ENCODE data around the gene CACNA1F. TPM values are rescaled to one million over a fixed set of nuclear protein-coding genes. Genes with fewer than 3 reads are reported as not detected.

CACNA1F gene
- total and polyA plus RNA-seq, 9 of the 15 experiments (the other 6 are each of a cell fraction or from before 2014, with no cell fraction given), result under 0.01 to 0.41 (median 0.03) TPM; not detected in 3

DNA sequence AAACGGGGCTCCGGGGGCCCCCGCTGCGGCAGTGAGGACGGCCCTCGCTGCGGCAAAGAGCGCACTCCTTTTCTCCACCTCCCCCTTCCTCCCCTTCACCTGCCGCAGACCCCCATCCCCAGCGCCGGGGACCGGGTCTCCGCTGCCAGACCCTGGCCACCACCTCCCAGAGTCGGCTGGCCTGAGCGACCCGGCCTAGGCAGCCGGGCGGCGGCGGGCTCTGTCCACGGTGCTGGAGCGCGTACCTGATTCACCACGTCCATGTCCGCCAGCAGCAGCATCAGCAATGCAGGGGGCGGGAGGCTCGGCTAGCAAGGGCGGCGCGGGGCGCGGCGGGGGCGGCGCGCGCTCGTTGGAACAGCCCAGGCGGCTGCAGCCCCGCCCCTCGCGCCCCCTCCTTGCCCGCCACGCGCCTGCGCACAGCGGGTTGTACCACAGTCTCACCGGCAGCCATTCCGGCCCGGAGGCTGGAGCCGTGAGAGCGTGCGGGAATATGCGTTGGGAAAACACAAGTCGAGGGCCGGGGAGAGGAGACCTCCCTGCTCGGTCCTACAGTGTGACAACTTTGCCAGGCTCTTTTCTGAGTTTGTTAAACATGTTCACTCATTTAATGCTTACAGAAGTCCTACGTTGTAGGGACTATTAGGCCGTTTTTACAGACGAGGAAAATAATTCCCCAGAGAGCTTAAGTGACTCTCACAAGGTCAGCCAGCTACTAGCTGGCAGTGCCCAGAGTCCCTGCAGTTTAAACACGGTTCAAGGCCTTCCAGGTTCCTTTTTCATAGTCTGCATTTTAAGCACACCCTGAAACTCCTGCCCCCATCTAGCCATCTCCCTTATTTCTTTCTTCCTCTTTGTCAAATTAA is 33.0 kb downstream of the CACNA1F start, which contains the start of gene SYP (continued):
- TF ChIP-seq, protein P1, sequence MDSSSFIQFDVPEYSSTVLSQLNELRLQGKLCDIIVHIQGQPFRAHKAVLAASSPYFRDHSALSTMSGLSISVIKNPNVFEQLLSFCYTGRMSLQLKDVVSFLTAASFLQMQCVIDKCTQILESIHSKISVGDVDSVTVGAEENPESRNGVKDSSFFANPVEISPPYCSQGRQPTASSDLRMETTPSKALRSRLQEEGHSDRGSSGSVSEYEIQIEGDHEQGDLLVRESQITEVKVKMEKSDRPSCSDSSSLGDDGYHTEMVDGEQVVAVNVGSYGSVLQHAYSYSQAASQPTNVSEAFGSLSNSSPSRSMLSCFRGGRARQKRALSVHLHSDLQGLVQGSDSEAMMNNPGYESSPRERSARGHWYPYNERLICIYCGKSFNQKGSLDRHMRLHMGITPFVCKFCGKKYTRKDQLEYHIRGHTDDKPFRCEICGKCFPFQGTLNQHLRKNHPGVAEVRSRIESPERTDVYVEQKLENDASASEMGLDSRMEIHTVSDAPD (CRISPR knock-in tag; IDR thresholded peaks at IDR 0.05), result no peak
- TF ChIP-seq ZNF507 (tag; conservative IDR thresholded peaks at IDR 0.05) (no peak), STAT5A (IDR thresholded peaks at IDR 0.05; ENCODE audit: borderline replicate concordance, low read length) (no peak), BRCA1 (IDR thresholded peaks at IDR 0.05) (no peak), BRCA1 (CRISPR knock-in tag; IDR thresholded peaks at IDR 0.05) (no peak), PRPF4 (IDR thresholded peaks at IDR 0.05; ENCODE audit: insufficient read depth, low read depth, low read length, poor library complexity, severe bottlenecking) (no peak), WHSC1 (IDR thresholded peaks at IDR 0.05; ENCODE audit: low read length) (no peak), ZNF699 (CRISPR knock-in tag; IDR thresholded peaks at IDR 0.05; ENCODE audit: insufficient replicate concordance) (no peak), PTTG1 (tag; IDR thresholded peaks at IDR 0.05; ENCODE audit: low read depth) (no peak), ZNF584 (CRISPR knock-in tag; IDR thresholded peaks at IDR 0.05; ENCODE audit: low read depth) (peak; percentile 90), DIDO1 (tag; IDR thresholded peaks at IDR 0.05; ENCODE audit: low read depth) (no peak), ZNF586 (CRISPR knock-in tag; conservative IDR thresholded peaks at IDR 0.05) (no peak), NRF1 (conservative IDR thresholded peaks at IDR 0.05 in 1 of 2, IDR thresholded peaks at IDR 0.05 in 1 of 2) (peak; percentile 94 to 95), BRD4 (IDR thresholded peaks at IDR 0.05) (no peak), ARID2 (IDR thresholded peaks at IDR 0.05) (no peak)
- TF ChIP-seq, protein P2, sequence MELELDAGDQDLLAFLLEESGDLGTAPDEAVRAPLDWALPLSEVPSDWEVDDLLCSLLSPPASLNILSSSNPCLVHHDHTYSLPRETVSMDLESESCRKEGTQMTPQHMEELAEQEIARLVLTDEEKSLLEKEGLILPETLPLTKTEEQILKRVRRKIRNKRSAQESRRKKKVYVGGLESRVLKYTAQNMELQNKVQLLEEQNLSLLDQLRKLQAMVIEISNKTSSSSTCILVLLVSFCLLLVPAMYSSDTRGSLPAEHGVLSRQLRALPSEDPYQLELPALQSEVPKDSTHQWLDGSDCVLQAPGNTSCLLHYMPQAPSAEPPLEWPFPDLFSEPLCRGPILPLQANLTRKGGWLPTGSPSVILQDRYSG (tag; conservative IDR thresholded peaks at IDR 0.05; ENCODE audit: low read depth), result no peak
- TF ChIP-seq, protein P3, sequence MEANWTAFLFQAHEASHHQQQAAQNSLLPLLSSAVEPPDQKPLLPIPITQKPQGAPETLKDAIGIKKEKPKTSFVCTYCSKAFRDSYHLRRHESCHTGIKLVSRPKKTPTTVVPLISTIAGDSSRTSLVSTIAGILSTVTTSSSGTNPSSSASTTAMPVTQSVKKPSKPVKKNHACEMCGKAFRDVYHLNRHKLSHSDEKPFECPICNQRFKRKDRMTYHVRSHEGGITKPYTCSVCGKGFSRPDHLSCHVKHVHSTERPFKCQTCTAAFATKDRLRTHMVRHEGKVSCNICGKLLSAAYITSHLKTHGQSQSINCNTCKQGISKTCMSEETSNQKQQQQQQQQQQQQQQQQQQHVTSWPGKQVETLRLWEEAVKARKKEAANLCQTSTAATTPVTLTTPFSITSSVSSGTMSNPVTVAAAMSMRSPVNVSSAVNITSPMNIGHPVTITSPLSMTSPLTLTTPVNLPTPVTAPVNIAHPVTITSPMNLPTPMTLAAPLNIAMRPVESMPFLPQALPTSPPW (CRISPR knock-in tag; IDR thresholded peaks at IDR 0.05), result peak; percentile 97
- TF ChIP-seq, protein P4, sequence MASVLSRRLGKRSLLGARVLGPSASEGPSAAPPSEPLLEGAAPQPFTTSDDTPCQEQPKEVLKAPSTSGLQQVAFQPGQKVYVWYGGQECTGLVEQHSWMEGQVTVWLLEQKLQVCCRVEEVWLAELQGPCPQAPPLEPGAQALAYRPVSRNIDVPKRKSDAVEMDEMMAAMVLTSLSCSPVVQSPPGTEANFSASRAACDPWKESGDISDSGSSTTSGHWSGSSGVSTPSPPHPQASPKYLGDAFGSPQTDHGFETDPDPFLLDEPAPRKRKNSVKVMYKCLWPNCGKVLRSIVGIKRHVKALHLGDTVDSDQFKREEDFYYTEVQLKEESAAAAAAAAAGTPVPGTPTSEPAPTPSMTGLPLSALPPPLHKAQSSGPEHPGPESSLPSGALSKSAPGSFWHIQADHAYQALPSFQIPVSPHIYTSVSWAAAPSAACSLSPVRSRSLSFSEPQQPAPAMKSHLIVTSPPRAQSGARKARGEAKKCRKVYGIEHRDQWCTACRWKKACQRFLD (CRISPR knock-in tag; IDR thresholded peaks at IDR 0.05), result peak; percentile 73; the same call in 1 of the 2 replicates
